A673 (cell line): ENCODE results near the gene TMEM163. TPM values are rescaled to one million over a fixed set of nuclear protein-coding genes. Genes with fewer than 3 reads are reported as not detected.

Source experiments
- BruUV-seq: library from RNA; stranded (reverse); fragments of 400-500 nt; replicated peaks from 2 replicates; lab custom pipeline; 2021; lab: Mats Ljungman, UMichigan
- CTCF ChIA-PET: fragments of 300-600 bp; sonication (Branson Sonifier 250); formaldehyde crosslinking; loops from one replicate; lab custom pipeline; 2022; ENCODE audit warnings: antibody characterized with exemption; lab: Charles Lee
- POLR2A ChIA-PET: fragments of 300-600 bp; sonication (Branson Sonifier 250); formaldehyde crosslinking; loops from one replicate; lab custom pipeline; 2022; ENCODE audit warnings: antibody characterized with exemption; ENCODE audit not compliant: low non-redundant PET; lab: Charles Lee
- DNase-seq: peaks from one replicate; pipeline ENCODE4 v3.0.0-alpha.2; 2015; ENCODE audit warnings: low spot score
- H3K27ac ChIP-seq: fragments of 200-600 bp; sonication (generic); 2 replicates; pipeline ENCODE4 v1.5.1; 2016; ENCODE audit warnings: mixed run types, low read depth, mild to moderate bottlenecking, mixed read lengths, antibody characterized with exemption, low read length; ENCODE audit not compliant: poor library complexity, severe bottlenecking
- H3K27me3 ChIP-seq: fragments of 200-600 bp; sonication (generic); replicated peaks from 2 replicates; pipeline ENCODE4 v1.6.1; 2017; ENCODE audit warnings: mixed run types, low read depth, mild to moderate bottlenecking, mixed read lengths, antibody characterized with exemption, low read length; ENCODE audit not compliant: insufficient read depth, poor library complexity
- H3K36me3 ChIP-seq: fragments of 200-600 bp; sonication (generic); 2 replicates; pipeline ENCODE4 v1.6.1; 2016; ENCODE audit warnings: mixed run types, mild to moderate bottlenecking, mixed read lengths, antibody characterized with exemption, low read length; ENCODE audit not compliant: insufficient read depth, poor library complexity, severe bottlenecking
- H3K4me1 ChIP-seq: fragments of 200-600 bp; sonication (generic); 2 replicates; pipeline ENCODE4 v1.6.1; 2017; ENCODE audit warnings: mixed run types, mild to moderate bottlenecking, mixed read lengths, antibody characterized with exemption, low read length; ENCODE audit not compliant: insufficient read depth, poor library complexity, severe bottlenecking
- H3K4me3 ChIP-seq: fragments of 200-600 bp; sonication (generic); 2 replicates; pipeline ENCODE4 v1.5.1; 2016; ENCODE audit warnings: low read depth, mixed run types, mild to moderate bottlenecking, mixed read lengths, low read length; ENCODE audit not compliant: poor library complexity, severe bottlenecking
- H3K9me3 ChIP-seq: fragments of 200-600 bp; sonication (generic); 2 replicates; pipeline ENCODE4 v1.6.1; 2016; ENCODE audit warnings: mixed run types, low read depth, mild to moderate bottlenecking, mixed read lengths, antibody characterized with exemption, low read length; ENCODE audit not compliant: poor library complexity, severe bottlenecking
- EZH2 ChIP-seq: fragments of 200-600 bp; sonication (generic); IDR thresholded peaks from 2 replicates; pipeline ENCODE4 v1.6.1; 2017; ENCODE audit warnings: borderline replicate concordance, low read depth, mild to moderate bottlenecking, mixed read lengths, antibody characterized with exemption, low read length; ENCODE audit not compliant: poor library complexity, severe bottlenecking
- intact Hi-C: fragments of 100-400 bp; cut with micrococcal nuclease; formaldehyde crosslinking; loops from one replicate; pipeline ENCODE4 v1.10.0; 2022; ENCODE audit not compliant: unreplicated experiment
- total RNA-seq: library from RNA; stranded (reverse); gene quantifications from 2 replicates; pipeline ENCODE4 v1.2.3, GENCODE V29; 2021
- TF ChIP-seq, protein P1 (sequence below): fragments of 300-800, 200-600 bp; sonication (generic); conservative IDR thresholded peaks from 2 replicates; pipeline ENCODE4 v1.5.1; 2017; ENCODE audit warnings: low read depth, mild to moderate bottlenecking, antibody characterized with exemption, low read length, moderate library complexity, mixed read lengths

Gene TMEM163
- total RNA-seq, 1 experiment from 2014 or later = not detected

DNA sequence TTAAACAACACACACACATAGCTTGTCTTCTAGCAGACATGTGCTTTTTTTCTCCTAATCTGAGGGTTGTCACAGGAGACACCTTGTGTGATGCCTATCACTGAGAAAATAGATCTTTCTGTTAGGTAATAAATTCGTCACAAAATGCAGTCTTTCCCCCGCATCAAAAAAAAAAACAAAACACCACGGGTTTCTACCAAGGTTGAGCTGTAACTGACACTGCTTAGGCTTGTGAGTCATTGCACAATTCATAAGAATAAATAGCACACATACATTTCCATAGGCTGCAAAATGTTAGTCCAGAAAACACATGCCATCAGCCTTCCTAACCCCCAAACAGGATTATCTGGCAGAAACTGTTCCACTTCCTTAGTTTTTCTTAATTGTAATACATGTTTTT, 6.5 kb downstream of the TMEM163 start:
- H3K36me3 ChIP-seq = no peaks in the 10 kb centered on the region
- DNase-seq = no peak
- ChIA-PET POLR2A (no interaction called here), CTCF (no interaction called here)
- BruUV-seq = no TSS peak
- H3K9me3 ChIP-seq = no peaks in the 10 kb centered on the region
- H3K4me1 ChIP-seq = no peaks in the 10 kb centered on the region
- TF ChIP-seq EZH2 = no peak
- TF ChIP-seq, protein P1, sequence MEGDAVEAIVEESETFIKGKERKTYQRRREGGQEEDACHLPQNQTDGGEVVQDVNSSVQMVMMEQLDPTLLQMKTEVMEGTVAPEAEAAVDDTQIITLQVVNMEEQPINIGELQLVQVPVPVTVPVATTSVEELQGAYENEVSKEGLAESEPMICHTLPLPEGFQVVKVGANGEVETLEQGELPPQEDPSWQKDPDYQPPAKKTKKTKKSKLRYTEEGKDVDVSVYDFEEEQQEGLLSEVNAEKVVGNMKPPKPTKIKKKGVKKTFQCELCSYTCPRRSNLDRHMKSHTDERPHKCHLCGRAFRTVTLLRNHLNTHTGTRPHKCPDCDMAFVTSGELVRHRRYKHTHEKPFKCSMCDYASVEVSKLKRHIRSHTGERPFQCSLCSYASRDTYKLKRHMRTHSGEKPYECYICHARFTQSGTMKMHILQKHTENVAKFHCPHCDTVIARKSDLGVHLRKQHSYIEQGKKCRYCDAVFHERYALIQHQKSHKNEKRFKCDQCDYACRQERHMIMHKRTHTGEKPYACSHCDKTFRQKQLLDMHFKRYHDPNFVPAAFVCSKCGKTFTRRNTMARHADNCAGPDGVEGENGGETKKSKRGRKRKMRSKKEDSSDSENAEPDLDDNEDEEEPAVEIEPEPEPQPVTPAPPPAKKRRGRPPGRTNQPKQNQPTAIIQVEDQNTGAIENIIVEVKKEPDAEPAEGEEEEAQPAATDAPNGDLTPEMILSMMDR = no peak
- no peak overlapping the region for H3K4me3 ChIP-seq
- no peak overlapping the region for H3K27ac ChIP-seq
- peaks cover 86% of the 10 kb centered on the region for H3K27me3 ChIP-seq
- intact Hi-C loops = no loop called here

DNA sequence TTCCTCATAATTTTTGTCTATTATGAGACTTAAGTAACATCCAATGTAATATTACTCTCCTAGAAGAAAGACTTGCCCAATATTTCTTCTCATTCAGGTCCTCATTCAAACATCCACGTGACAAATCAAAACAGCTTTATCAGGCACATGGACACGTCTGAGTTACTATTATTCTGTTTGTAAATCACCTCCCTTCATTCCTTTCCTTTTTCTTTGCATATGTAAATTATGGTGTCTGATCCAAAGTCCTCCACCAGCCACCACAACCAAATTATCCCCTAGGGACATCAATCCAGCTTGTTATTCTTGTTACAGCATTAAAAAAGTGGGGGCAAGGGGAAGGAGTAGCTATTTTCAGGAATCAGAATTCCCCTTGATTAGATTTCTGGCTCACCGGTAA, 7.1 kb downstream of the TMEM163 start:
- TF ChIP-seq EZH2 = no peak
- TF ChIP-seq, protein P1 = no peak
- no peak for DNase-seq
- Histone ChIP-seq H3K4me3 (no peak overlapping the region), H3K4me1 (no peaks in the 10 kb centered on the region), H3K9me3 (no peaks in the 10 kb centered on the region), H3K27me3 (peaks cover 85% of the 10 kb centered on the region), H3K36me3 (no peaks in the 10 kb centered on the region), H3K27ac (no peak overlapping the region)
- POLR2A ChIA-PET = no interaction called here
- no TSS peak for BruUV-seq
- intact Hi-C loops = no loop called here
- CTCF ChIA-PET = no interaction called here

DNA sequence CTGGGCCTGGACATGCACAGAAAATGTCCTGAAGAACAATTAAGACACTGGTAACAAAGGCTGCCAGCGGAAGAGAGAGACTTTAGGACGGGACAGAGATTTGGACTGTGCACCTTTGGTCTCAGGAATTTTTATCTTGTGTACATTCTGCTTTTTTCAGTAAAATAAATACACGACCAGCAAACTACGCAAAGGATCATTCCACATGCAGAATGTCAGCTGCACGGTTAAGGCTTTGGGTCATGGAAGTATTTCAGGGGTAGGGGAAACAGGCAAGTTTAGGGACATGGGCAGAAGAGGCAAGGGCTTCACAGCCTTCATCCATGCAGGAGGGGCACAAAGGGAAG, 11.5 kb downstream of the TMEM163 start:
- H3K36me3 ChIP-seq = no peaks in the 10 kb centered on the region
- H3K4me3 ChIP-seq = no peak overlapping the region
- H3K4me1 ChIP-seq = no peaks in the 10 kb centered on the region
- H3K9me3 ChIP-seq = no peaks in the 10 kb centered on the region
- peaks cover 57% of the 10 kb centered on the region for H3K27me3 ChIP-seq
- DNase-seq = no peak
- TF ChIP-seq EZH2 = no peak
- TF ChIP-seq, protein P1 = no peak
- BruUV-seq = no TSS peak
- ChIA-PET POLR2A (no interaction called here), CTCF (no interaction called here)
- H3K27ac ChIP-seq = no peak overlapping the region
- intact Hi-C loops = no loop called here
